Measurements from ENCODE around the gene CLDN24. TPM values are rescaled to one million over a fixed set of nuclear protein-coding genes. Genes with fewer than 3 reads are reported as not detected.
A peak's percentile ranks its signal among the peaks of the same experiment; 100 is the strongest.

CLDN24 gene
- total and polyA plus RNA-seq, 3 experiments from 2014 or later: not detected

GRCh38 chr4:183349673-183350072, 27.4 kb upstream of the CLDN24 start:
- ChIA-PET POLR2A (no interaction called here), CTCF (no interaction called here)
- Mint-ChIP-seq H3K4me3 (peak overlapping the region in 1 of 7 donors; percentile 69), H3K4me1 (peaks cover 0 to 12% (median 0%) of the 10 kb centered on the region in 3 donors), H3K9me3 (peaks cover 0 to 5% (median 0%) of the 10 kb centered on the region in 5 donors), H3K27me3 (peaks cover 13 to 55% of the 10 kb centered on the region in 2 donors), H3K27ac (peak overlapping the region in 1 of 8 donors; percentile 50), H3K36me3 (peaks cover 0 to 4% (median 0%) of the 10 kb centered on the region in 3 donors)
- Histone ChIP-seq H3K36me3 (ENCODE audit: insufficient read depth, low read length) (no peaks in the 10 kb centered on the region), H3K27me3 (ENCODE audit: insufficient read depth, low read length, poor library complexity, severe bottlenecking) (peaks cover 7% of the 10 kb centered on the region), H3K4me1 (ENCODE audit: insufficient read depth, low read length) (no peaks in the 10 kb centered on the region), H3K27ac (ENCODE audit: low read depth, low read length) (no peak overlapping the region), H3K9me3 (ENCODE audit: low read length) (no peaks in the 10 kb centered on the region), H3K4me3 (ENCODE audit: low read length) (no peak overlapping the region)
- no peak for DNase-seq

GRCh38 chr4:183348706-183349659, 26.8 kb upstream of the CLDN24 start:
- H3K36me3 Mint-ChIP-seq: peaks cover 0 to 4% (median 0%) of the 10 kb centered on the region in 3 donors
- CTCF ChIA-PET: no interaction called here

GRCh38 chr4:183348136-183348535, 25.9 kb upstream of the CLDN24 start:
- Mint-ChIP-seq H3K36me3 (peaks cover 0 to 4% (median 0%) of the 10 kb centered on the region in 3 donors), H3K27ac (no peak overlapping the region)

More at GRCh38 chr4:183348706-183349659, 26.8 kb upstream of the CLDN24 start:
- H3K4me1 ChIP-seq (ENCODE audit: insufficient read depth, low read length): no peaks in the 10 kb centered on the region
- peaks cover 7% of the 10 kb centered on the region for H3K27me3 ChIP-seq (ENCODE audit: insufficient read depth, low read length, poor library complexity, severe bottlenecking)
- peaks cover 0 to 5% (median 0%) of the 10 kb centered on the region in 5 donors for H3K9me3 Mint-ChIP-seq
- no peak overlapping the region for H3K27ac Mint-ChIP-seq
- H3K4me3 Mint-ChIP-seq: peak overlapping the region in 4 of 7 donors; percentile 9 to 72 (median 58)
- DNase-seq: no peak
- H3K27me3 Mint-ChIP-seq: peaks cover 17 to 58% of the 10 kb centered on the region in 2 donors
- H3K27ac ChIP-seq (ENCODE audit: low read depth, low read length): no peak overlapping the region
- H3K4me1 Mint-ChIP-seq: peaks cover 0 to 12% (median 0%) of the 10 kb centered on the region in 3 donors
- H3K4me3 ChIP-seq (ENCODE audit: low read length): no peak overlapping the region
- POLR2A ChIA-PET: no interaction called here
- H3K36me3 ChIP-seq (ENCODE audit: insufficient read depth, low read length): no peaks in the 10 kb centered on the region
- no peaks in the 10 kb centered on the region for H3K9me3 ChIP-seq (ENCODE audit: low read length)

GRCh38 chr4:183347566-183347965, 25.3 kb upstream of the CLDN24 start:
- ChIA-PET CTCF (no interaction called here), POLR2A (no interaction called here)
- Mint-ChIP-seq H3K36me3 (peaks cover 0 to 4% (median 0%) of the 10 kb centered on the region in 3 donors), H3K4me1 (peaks cover 2 to 12% (median 4%) of the 10 kb centered on the region in 3 donors), H3K27ac (no peak overlapping the region), H3K27me3 (peaks cover 18 to 57% of the 10 kb centered on the region in 2 donors), H3K4me3 (no peak overlapping the region), H3K9me3 (peaks cover 0 to 5% (median 0%) of the 10 kb centered on the region in 5 donors)
- H3K27me3 ChIP-seq (ENCODE audit: insufficient read depth, low read length, poor library complexity, severe bottlenecking): peaks cover 7% of the 10 kb centered on the region
- no peak for DNase-seq
- no peaks in the 10 kb centered on the region for H3K36me3 ChIP-seq (ENCODE audit: insufficient read depth, low read length)
- no peaks in the 10 kb centered on the region for H3K9me3 ChIP-seq (ENCODE audit: low read length)
- H3K4me3 ChIP-seq (ENCODE audit: low read length): no peak overlapping the region
- H3K4me1 ChIP-seq (ENCODE audit: insufficient read depth, low read length): no peaks in the 10 kb centered on the region
- no peak overlapping the region for H3K27ac ChIP-seq (ENCODE audit: low read depth, low read length)

More at GRCh38 chr4:183348136-183348535, 25.9 kb upstream of the CLDN24 start:
- no peaks in the 10 kb centered on the region for H3K9me3 ChIP-seq (ENCODE audit: low read length)
- DNase-seq: no peak
- H3K4me3 ChIP-seq (ENCODE audit: low read length): no peak overlapping the region
- peaks cover 7% of the 10 kb centered on the region for H3K27me3 ChIP-seq (ENCODE audit: insufficient read depth, low read length, poor library complexity, severe bottlenecking)
- H3K4me1 ChIP-seq (ENCODE audit: insufficient read depth, low read length): no peaks in the 10 kb centered on the region
- Mint-ChIP-seq H3K27me3 (peaks cover 18 to 56% of the 10 kb centered on the region in 2 donors), H3K9me3 (peaks cover 0 to 5% (median 0%) of the 10 kb centered on the region in 5 donors), H3K4me1 (peaks cover under 1 to 12% (median 1%) of the 10 kb centered on the region in 3 donors), H3K4me3 (no peak overlapping the region)
- H3K36me3 ChIP-seq (ENCODE audit: insufficient read depth, low read length): no peaks in the 10 kb centered on the region
- H3K27ac ChIP-seq (ENCODE audit: low read depth, low read length): no peak overlapping the region
- POLR2A ChIA-PET: no interaction called here
- CTCF ChIA-PET: no interaction called here

- Mint-ChIP-seq H3K4me1 (peaks cover 2 to 12% (median 4%) of the 10 kb centered on the region in 3 donors), H3K27me3 (peaks cover 18 to 54% of the 10 kb centered on the region in 2 donors), H3K27ac (no peak overlapping the region), H3K4me3 (no peak overlapping the region), H3K36me3 (peaks cover 0 to 4% (median 0%) of the 10 kb centered on the region in 3 donors), H3K9me3 (peaks cover 0 to 5% (median 0%) of the 10 kb centered on the region in 5 donors)
- Histone ChIP-seq H3K4me3 (ENCODE audit: low read length) (no peak overlapping the region), H3K27me3 (ENCODE audit: insufficient read depth, low read length, poor library complexity, severe bottlenecking) (peaks cover 7% of the 10 kb centered on the region), H3K36me3 (ENCODE audit: insufficient read depth, low read length) (no peaks in the 10 kb centered on the region), H3K9me3 (ENCODE audit: low read length) (no peaks in the 10 kb centered on the region), H3K27ac (ENCODE audit: low read depth, low read length) (no peak overlapping the region), H3K4me1 (ENCODE audit: insufficient read depth, low read length) (no peaks in the 10 kb centered on the region)
- ChIA-PET CTCF (no interaction called here), POLR2A (no interaction called here)
- DNase-seq: no peak
These were observed 24.9 kb upstream of the CLDN24 start for GRCh38 chr4:183347146-183347545.

- Mint-ChIP-seq H3K4me1 (peaks cover 2 to 12% (median 4%) of the 10 kb centered on the region in 3 donors), H3K4me3 (no peak overlapping the region), H3K27ac (no peak overlapping the region), H3K27me3 (peaks cover 13 to 42% of the 10 kb centered on the region in 2 donors), H3K36me3 (peaks cover 0 to 2% (median 0%) of the 10 kb centered on the region in 3 donors), H3K9me3 (peaks cover 0 to 2% (median 0%) of the 10 kb centered on the region in 5 donors)
- POLR2A ChIA-PET: no interaction called here
- no peak for DNase-seq
- Histone ChIP-seq H3K36me3 (ENCODE audit: insufficient read depth, low read length) (no peaks in the 10 kb centered on the region), H3K27ac (ENCODE audit: low read depth, low read length) (no peak overlapping the region), H3K9me3 (ENCODE audit: low read length) (no peaks in the 10 kb centered on the region), H3K4me3 (ENCODE audit: low read length) (no peak overlapping the region), H3K4me1 (ENCODE audit: insufficient read depth, low read length) (no peaks in the 10 kb centered on the region), H3K27me3 (ENCODE audit: insufficient read depth, low read length, poor library complexity, severe bottlenecking) (peaks cover 7% of the 10 kb centered on the region)
- CTCF ChIA-PET: no interaction called here
These were observed 23.0 kb upstream of the CLDN24 start for GRCh38 chr4:183345261-183345660.

GRCh38 chr4:183344523-183345255, 22.5 kb upstream of the CLDN24 start:
- DNase-seq: no peak
- Mint-ChIP-seq H3K27ac (peak overlapping the region in 1 of 8 donors; percentile 69), H3K9me3 (peaks cover 0 to 2% (median 0%) of the 10 kb centered on the region in 5 donors), H3K36me3 (peaks cover 0 to 2% (median 0%) of the 10 kb centered on the region in 3 donors), H3K27me3 (peaks cover 13 to 40% of the 10 kb centered on the region in 2 donors), H3K4me1 (peaks cover 2 to 12% (median 4%) of the 10 kb centered on the region in 3 donors), H3K4me3 (no peak overlapping the region)
- CTCF ChIA-PET: no interaction called here
- H3K4me3 ChIP-seq (ENCODE audit: low read length): no peak overlapping the region
- H3K9me3 ChIP-seq (ENCODE audit: low read length): no peaks in the 10 kb centered on the region
- no peaks in the 10 kb centered on the region for H3K36me3 ChIP-seq (ENCODE audit: insufficient read depth, low read length)
- H3K4me1 ChIP-seq (ENCODE audit: insufficient read depth, low read length): no peaks in the 10 kb centered on the region
- peaks cover 7% of the 10 kb centered on the region for H3K27me3 ChIP-seq (ENCODE audit: insufficient read depth, low read length, poor library complexity, severe bottlenecking)
- H3K27ac ChIP-seq (ENCODE audit: low read depth, low read length): no peak overlapping the region
- POLR2A ChIA-PET: no interaction called here
